Keratinocyte (primary cell): Measurements from ENCODE around the gene TMEM125. TPM values are rescaled to one million over a fixed set of nuclear protein-coding genes. Genes with fewer than 3 reads are reported as not detected.

Experiments
- DNase-seq: peaks from one replicate; pipeline ENCODE4 v3.0.0-alpha.2; 2011; ENCODE audit warnings: low read depth, missing footprints, low spot score
- FAIRE-seq: peaks from 2 replicates; lab custom pipeline; 2011; peaks lifted over from hg19 to GRCh38; lab: Jason Lieb, UNC
- H2AFZ ChIP-seq: 2 replicates; pipeline ENCODE4 v1.6.0; 2012; ENCODE audit warnings: low read length, control low read depth, inconsistent platforms; ENCODE audit not compliant: control insufficient read depth
- H3K27ac ChIP-seq: 2 replicates; pipeline ENCODE4 v1.5.1; 2011; ENCODE audit warnings: low read length; ENCODE audit not compliant: control insufficient read depth, insufficient read depth
- H3K27me3 ChIP-seq: 3 replicates; pipeline ENCODE4 v1.6.0; 2011; ENCODE audit warnings: low read length; ENCODE audit not compliant: control insufficient read depth, insufficient read depth; ENCODE audit errors: extremely low read depth
- H3K36me3 ChIP-seq, 2 experiments: 2 replicates in 1 of 2; 3 replicates in 1 of 2; pipeline ENCODE4 v1.5.1; 2011; ENCODE audit warnings: low read length in 2 of 2, mild to moderate bottlenecking in 1 of 2; ENCODE audit not compliant: control insufficient read depth in 2 of 2, insufficient read depth in 2 of 2; ENCODE audit errors: extremely low read depth in 1 of 2
- H3K4me1 ChIP-seq: 3 replicates; pipeline ENCODE4 v1.5.1; 2011; ENCODE audit warnings: low read length; ENCODE audit not compliant: control insufficient read depth, insufficient read depth; ENCODE audit errors: extremely low read depth
- H3K4me2 ChIP-seq: 3 replicates; pipeline ENCODE4 v1.6.0; 2011; ENCODE audit warnings: low read depth, low read length; ENCODE audit not compliant: control insufficient read depth, insufficient read depth; ENCODE audit errors: extremely low read depth
- H3K4me3 ChIP-seq, 3 experiments: fragments of 200-600 bp in 1 of 3; sonication (generic) in 1 of 3; 2 replicates in 2 of 3; 3 replicates in 1 of 3; pipeline ENCODE4 v1.5.1; 2011 to 2016; ENCODE audit warnings: low read length in 3 of 3, mild to moderate bottlenecking in 3 of 3, control low read depth in 2 of 3, inconsistent platforms in 1 of 3, low read depth in 1 of 3, mixed read lengths in 1 of 3, mixed run types in 1 of 3, moderate library complexity in 1 of 3; ENCODE audit not compliant: control insufficient read depth in 2 of 3, insufficient read depth in 2 of 3; ENCODE audit errors: extremely low read depth in 1 of 3
- H3K79me2 ChIP-seq: 2 replicates; pipeline ENCODE4 v1.6.0; 2012; ENCODE audit warnings: low read length; ENCODE audit not compliant: control insufficient read depth, insufficient read depth
- H3K9ac ChIP-seq: 3 replicates; pipeline ENCODE4 v1.6.0; 2011; ENCODE audit warnings: low read length; ENCODE audit not compliant: control insufficient read depth, insufficient read depth; ENCODE audit errors: extremely low read depth
- H3K9me1 ChIP-seq: 3 replicates; pipeline ENCODE4 v1.6.0; 2011; ENCODE audit warnings: low read length; ENCODE audit not compliant: control insufficient read depth, insufficient read depth; ENCODE audit errors: extremely low read depth
- H3K9me3 ChIP-seq: 2 replicates; pipeline ENCODE4 v1.5.1; 2012; ENCODE audit warnings: low read depth, low read length; ENCODE audit not compliant: control insufficient read depth
- H4K20me1 ChIP-seq: 3 replicates; pipeline ENCODE4 v1.6.0; 2011; ENCODE audit warnings: low read length; ENCODE audit not compliant: control insufficient read depth, insufficient read depth; ENCODE audit errors: extremely low read depth
- CTCF ChIP-seq, 3 experiments: IDR thresholded peaks in 1 of 3; conservative IDR thresholded peaks in 1 of 3; optimal IDR thresholded peaks in 1 of 3; 2 replicates in 2 of 3; 3 replicates in 1 of 3; pipeline versions ENCODE3 to v1.5.1; 2011; ENCODE audit warnings: low read length in 3 of 3, mild to moderate bottlenecking in 3 of 3, moderate library complexity in 2 of 3, control low read depth in 1 of 3, inconsistent platforms in 1 of 3; ENCODE audit not compliant: insufficient read depth in 2 of 3; ENCODE audit errors: extremely low read depth in 1 of 3
- EZH2 ChIP-seq: IDR thresholded peaks from one replicate; pipeline ENCODE4 v1.6.1; 2012; ENCODE audit warnings: inconsistent platforms, mild to moderate bottlenecking, low read length, moderate library complexity
- dilution Hi-C: fragments of 300-500 bp; cut with MboI; formaldehyde crosslinking; loops from one replicate; pipeline ENCODE4 v1.7.0; 2020; ENCODE audit warnings: low sequenced_read_pairs; ENCODE audit not compliant: extremely low pct_ligation_motif_present
- polyA plus RNA-seq, 5 experiments: library from polyadenylated mRNA; depleted of rRNA in 3 of 5; stranded (reverse) in 3 of 5; stranded (forward) in 1 of 5; unstranded in 1 of 5; fragments of >200 nt; gene quantifications; 1 replicate in 1 of 5; 2 replicates in 3 of 5; 3 replicates in 1 of 5; pipeline versions ENCODE4 v1.2.1 to v1.2.3, GENCODE V29; 2011 to 2012; ENCODE audit warnings: missing spikeins in 2 of 5, low read depth in 1 of 5, low replicate concordance in 1 of 5

Gene TMEM125
- polyA plus RNA-seq, 1 donor (not counting 4 experiments of a cell fraction or from before 2014, with no cell fraction given) = 0.92 TPM

DNA sequence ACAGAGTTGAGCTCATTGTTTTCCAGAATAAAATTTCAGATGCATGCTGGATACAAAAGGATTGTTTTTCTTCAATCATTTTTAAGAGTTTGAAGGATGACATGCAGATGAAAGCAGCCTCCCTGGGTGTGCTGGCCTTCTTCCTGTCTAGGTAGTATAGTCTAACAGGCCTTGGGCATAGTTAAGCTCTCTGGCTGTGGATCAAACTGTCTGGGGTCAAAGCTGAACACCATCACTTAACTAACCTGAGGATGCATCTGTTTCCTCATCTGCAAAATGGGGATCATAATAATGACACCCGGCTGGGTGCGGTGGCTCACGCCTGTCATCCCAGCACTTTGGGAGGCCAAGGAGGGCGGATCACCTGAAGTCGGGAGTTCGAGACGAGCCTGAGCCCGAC, 25.0 kb downstream of the TMEM125 start:
- dilution Hi-C loops = no loop called here
- no peak overlapping the region for H3K4me2 ChIP-seq
- no peaks in the 10 kb centered on the region for H3K27me3 ChIP-seq
- no peak overlapping the region for H3K4me3 ChIP-seq
- FAIRE-seq = no peak
- H3K36me3 ChIP-seq = no peaks in the 10 kb centered on the region
- H3K9ac ChIP-seq = no peak overlapping the region
- TF ChIP-seq EZH2 (no peak), CTCF (optimal IDR thresholded peaks at IDR 0.05 in 1 of 3, IDR thresholded peaks at IDR 0.05 in 1 of 3, conservative IDR thresholded peaks at IDR 0.05 in 1 of 3; ENCODE audit: extremely low read depth in 1 of 3, insufficient read depth in 2 of 3, low read length in 3 of 3) (no peak)
- H3K4me1 ChIP-seq = peaks cover 9% of the 10 kb centered on the region
- H3K79me2 ChIP-seq = no peaks in the 10 kb centered on the region
- no peaks in the 10 kb centered on the region for H3K9me1 ChIP-seq
- H2AFZ ChIP-seq = no peak overlapping the region
- H4K20me1 ChIP-seq = no peaks in the 10 kb centered on the region
- DNase-seq = no peak
- no peaks in the 10 kb centered on the region for H3K9me3 ChIP-seq
- H3K27ac ChIP-seq = no peak overlapping the region

DNA sequence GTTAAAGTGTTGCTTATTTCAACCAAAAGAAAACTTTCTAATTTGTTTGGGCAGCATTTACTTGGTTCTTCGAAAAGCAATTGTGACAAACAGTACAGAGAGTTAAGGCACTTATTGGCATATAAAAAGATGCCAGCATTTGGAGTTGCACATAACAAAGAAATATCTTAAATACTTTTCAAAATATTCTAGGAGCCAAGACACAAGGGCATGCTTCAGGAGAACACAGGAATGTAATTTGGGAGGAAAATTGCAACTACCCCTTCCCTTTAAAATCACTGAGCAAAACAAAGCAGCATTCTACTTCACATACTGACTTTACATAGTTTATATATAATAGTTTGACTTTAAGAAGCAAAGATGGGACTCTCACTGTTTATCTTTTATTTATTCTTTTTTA, 26.4 kb downstream of the TMEM125 start:
- no peak overlapping the region for H3K9ac ChIP-seq
- H3K4me1 ChIP-seq = peaks cover 9% of the 10 kb centered on the region
- FAIRE-seq (no peak), DNase-seq (no peak)
- H3K36me3 ChIP-seq = no peaks in the 10 kb centered on the region
- H3K9me1 ChIP-seq = no peaks in the 10 kb centered on the region
- no peaks in the 10 kb centered on the region for H3K27me3 ChIP-seq
- H3K27ac ChIP-seq = no peak overlapping the region
- no peaks in the 10 kb centered on the region for H4K20me1 ChIP-seq
- H3K4me3 ChIP-seq = no peak overlapping the region
- H3K9me3 ChIP-seq = no peaks in the 10 kb centered on the region
- no peak for TF ChIP-seq EZH2
- TF ChIP-seq CTCF (optimal IDR thresholded peaks at IDR 0.05 in 1 of 3, IDR thresholded peaks at IDR 0.05 in 1 of 3, conservative IDR thresholded peaks at IDR 0.05 in 1 of 3; ENCODE audit: extremely low read depth in 1 of 3, insufficient read depth in 2 of 3, low read length in 3 of 3) = no peak
- no peak overlapping the region for H3K4me2 ChIP-seq
- H2AFZ ChIP-seq = no peak overlapping the region
- dilution Hi-C loops = no loop called here
- no peaks in the 10 kb centered on the region for H3K79me2 ChIP-seq
